DND-41 (cell line): Measurements from ENCODE around the gene WDR47.

Experiments used
- EZH2 ChIP-seq: IDR thresholded peaks from 3 replicates; pipeline ENCODE4 v1.6.1; 2012; ENCODE audit warnings: borderline replicate concordance, low read depth, mild to moderate bottlenecking, moderate library complexity, low read length, inconsistent platforms; ENCODE audit not compliant: severe bottlenecking
- TF ChIP-seq, protein P1 (sequence below): IDR thresholded peaks from 2 replicates; pipeline ENCODE4 v1.5.1; 2012; ENCODE audit warnings: borderline replicate concordance, low read length, moderate library complexity, mild to moderate bottlenecking; ENCODE audit not compliant: poor library complexity, severe bottlenecking; ENCODE audit errors: extremely low read depth

DNA sequence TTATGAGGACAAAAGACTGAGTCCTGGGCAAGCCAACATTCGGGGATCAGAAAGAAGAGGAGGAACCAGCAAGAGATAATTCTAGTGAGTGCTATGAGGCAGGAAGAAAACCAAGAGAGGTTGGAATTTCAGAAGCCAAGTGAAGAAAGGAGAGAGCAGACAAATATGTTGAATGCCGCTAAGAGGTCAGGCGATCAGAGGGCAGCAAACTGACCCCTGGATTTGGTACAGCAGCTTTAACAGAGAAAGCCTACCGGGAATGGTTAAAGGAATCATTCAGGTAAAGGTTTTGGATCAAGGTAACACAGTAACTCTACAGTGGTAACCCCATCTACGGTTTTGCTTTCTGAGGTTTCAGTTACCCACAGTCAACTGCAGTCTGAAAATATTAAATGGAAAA, 84.0 kb downstream of the WDR47 start:
- TF ChIP-seq, protein P1, sequence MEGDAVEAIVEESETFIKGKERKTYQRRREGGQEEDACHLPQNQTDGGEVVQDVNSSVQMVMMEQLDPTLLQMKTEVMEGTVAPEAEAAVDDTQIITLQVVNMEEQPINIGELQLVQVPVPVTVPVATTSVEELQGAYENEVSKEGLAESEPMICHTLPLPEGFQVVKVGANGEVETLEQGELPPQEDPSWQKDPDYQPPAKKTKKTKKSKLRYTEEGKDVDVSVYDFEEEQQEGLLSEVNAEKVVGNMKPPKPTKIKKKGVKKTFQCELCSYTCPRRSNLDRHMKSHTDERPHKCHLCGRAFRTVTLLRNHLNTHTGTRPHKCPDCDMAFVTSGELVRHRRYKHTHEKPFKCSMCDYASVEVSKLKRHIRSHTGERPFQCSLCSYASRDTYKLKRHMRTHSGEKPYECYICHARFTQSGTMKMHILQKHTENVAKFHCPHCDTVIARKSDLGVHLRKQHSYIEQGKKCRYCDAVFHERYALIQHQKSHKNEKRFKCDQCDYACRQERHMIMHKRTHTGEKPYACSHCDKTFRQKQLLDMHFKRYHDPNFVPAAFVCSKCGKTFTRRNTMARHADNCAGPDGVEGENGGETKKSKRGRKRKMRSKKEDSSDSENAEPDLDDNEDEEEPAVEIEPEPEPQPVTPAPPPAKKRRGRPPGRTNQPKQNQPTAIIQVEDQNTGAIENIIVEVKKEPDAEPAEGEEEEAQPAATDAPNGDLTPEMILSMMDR, result no peak
- no peak for TF ChIP-seq EZH2
